HepG2 (cell line): Measurements from ENCODE around the gene OCSTAMP. TPM values are rescaled to one million over a fixed set of nuclear protein-coding genes. Genes with fewer than 3 reads are reported as not detected.

Experiments
- CBFB ChIP-seq: sonication (generic); formaldehyde crosslinking; IDR thresholded peaks from 2 replicates; pipeline ENCODE4 v1.4.0; 2020; ENCODE audit warnings: missing genetic modification reagents
- CENPT ChIP-seq: sonication (generic); formaldehyde crosslinking; IDR thresholded peaks from 2 replicates; pipeline ENCODE4 v1.8.0; 2022; ENCODE audit warnings: low read depth, mild to moderate bottlenecking, moderate library complexity, missing genetic modification reagents
- CENPX ChIP-seq: sonication (generic); formaldehyde crosslinking; IDR thresholded peaks from 2 replicates; pipeline ENCODE4 v1.9.0; 2021; ENCODE audit warnings: mild to moderate bottlenecking, missing genetic modification reagents, moderate library complexity
- FOXC1 ChIP-seq: sonication (generic); formaldehyde crosslinking; IDR thresholded peaks from 2 replicates; pipeline ENCODE4 v1.8.0; 2022; ENCODE audit warnings: mild to moderate bottlenecking, missing genetic modification reagents, borderline replicate concordance
- FOXP1 ChIP-seq, 2 experiments: fragments of 450-650 bp in 1 of 2; IDR thresholded peaks; 2 replicates each; pipeline ENCODE4 v1.6.1; 2017 to 2018; ENCODE audit warnings: antibody characterized with exemption in 1 of 2
- HES4 ChIP-seq: sonication (generic); formaldehyde crosslinking; IDR thresholded peaks from 2 replicates; pipeline ENCODE4 v1.9.0; 2021; ENCODE audit warnings: mild to moderate bottlenecking, missing genetic modification reagents, borderline replicate concordance
- HIC2 ChIP-seq: sonication (generic); formaldehyde crosslinking; IDR thresholded peaks from 2 replicates; pipeline ENCODE4 v1.9.0; 2022; ENCODE audit warnings: low read depth, missing genetic modification reagents
- HMGA1 ChIP-seq: sonication (generic); formaldehyde crosslinking; conservative IDR thresholded peaks from 2 replicates; pipeline ENCODE4 v1.4.0; 2020; ENCODE audit warnings: missing genetic modification reagents
- HOXA3 ChIP-seq: sonication (generic); formaldehyde crosslinking; IDR thresholded peaks from 2 replicates; pipeline ENCODE4 v1.5.0; 2020; ENCODE audit warnings: missing genetic modification reagents
- JARID2 ChIP-seq: sonication (generic); formaldehyde crosslinking; IDR thresholded peaks from 2 replicates; pipeline ENCODE4 v1.8.1; 2023; ENCODE audit warnings: missing genetic modification reagents, inconsistent platforms; ENCODE audit not compliant: insufficient replicate concordance
- MNT ChIP-seq: fragments of 450-650 bp; IDR thresholded peaks from 2 replicates; pipeline ENCODE4 v1.6.1; 2016
- RBM39 ChIP-seq: fragments of 200-400 bp; formaldehyde crosslinking; IDR thresholded peaks from one replicate; pipeline ENCODE4 v1.6.1; 2018; ENCODE audit warnings: antibody characterized with exemption, mild to moderate bottlenecking, low read depth, low read length; ENCODE audit not compliant: poor library complexity, severe bottlenecking
- SPEN ChIP-seq: sonication (generic); formaldehyde crosslinking; IDR thresholded peaks from 2 replicates; pipeline ENCODE4 v1.5.1; 2020; ENCODE audit warnings: low read depth, mild to moderate bottlenecking, missing genetic modification reagents
- TMF1 ChIP-seq: sonication (generic); formaldehyde crosslinking; IDR thresholded peaks from 2 replicates; pipeline ENCODE4 v1.8.1; 2022; ENCODE audit warnings: low read depth, missing genetic modification reagents
- ZBTB10 ChIP-seq: sonication (generic); formaldehyde crosslinking; IDR thresholded peaks from 2 replicates; pipeline ENCODE4 v1.4.0; 2020; ENCODE audit warnings: missing genetic modification reagents, borderline replicate concordance
- ZMYM2 ChIP-seq: sonication (generic); formaldehyde crosslinking; IDR thresholded peaks from 2 replicates; pipeline ENCODE4 v1.8.0; 2022; ENCODE audit warnings: mild to moderate bottlenecking, missing genetic modification reagents
- ZMYM3 ChIP-seq: sonication (generic); formaldehyde crosslinking; IDR thresholded peaks from 2 replicates; pipeline ENCODE4 v1.5.1; 2020; ENCODE audit warnings: mild to moderate bottlenecking, missing genetic modification reagents
- ZNF326 ChIP-seq: sonication (generic); formaldehyde crosslinking; IDR thresholded peaks from 2 replicates; pipeline ENCODE4 v1.4.0; 2020; ENCODE audit warnings: missing genetic modification reagents, borderline replicate concordance
- ZNF552 ChIP-seq: sonication (generic); formaldehyde crosslinking; IDR thresholded peaks from 2 replicates; pipeline ENCODE4 v1.9.0; 2022; ENCODE audit warnings: missing genetic modification reagents, mild to moderate bottlenecking, borderline replicate concordance
- ZNF788 ChIP-seq: sonication (generic); formaldehyde crosslinking; IDR thresholded peaks from 2 replicates; pipeline ENCODE4 v1.5.0; 2020; ENCODE audit warnings: mild to moderate bottlenecking, missing genetic modification reagents, borderline replicate concordance
- ZXDC ChIP-seq: sonication (generic); formaldehyde crosslinking; IDR thresholded peaks from 2 replicates; pipeline ENCODE4 v1.5.0; 2020; ENCODE audit warnings: mild to moderate bottlenecking, missing genetic modification reagents
- polyA plus RNA-seq, 8 experiments: library from polyadenylated mRNA; depleted of rRNA in 3 of 8; stranded (reverse) in 7 of 8; unstranded in 1 of 8; fragments of >200 nt; fragmentation: Illumina TruSeq in 4 of 8; extraction: Trizol in 4 of 8; gene quantifications; 2 replicates each; pipeline versions ENCODE4 v1.2.1 to v1.2.3, GENCODE V29; 2011 to 2016; ENCODE audit warnings: low read depth in 4 of 8, missing spikeins in 1 of 8, mixed read lengths in 1 of 8; ENCODE audit not compliant: insufficient read depth in 1 of 8
- total RNA-seq, 5 experiments: library from RNA; depleted of rRNA; stranded (reverse); fragments of >200 nt; fragmentation: Illumina TruSeq; extraction: Trizol; gene quantifications; 2 replicates each; pipeline ENCODE4 v1.2.3, GENCODE V29; 2016; ENCODE audit warnings: low read depth in 1 of 5

The OCSTAMP gene
- total and polyA plus RNA-seq, 2 of the 13 experiments (the other 11 are each of a cell fraction or from before 2014, with no cell fraction given) = not detected

GRCh38 chr20:46559685-46560440 is 9.4 kb upstream of the OCSTAMP start (continued):
- no peak for TF ChIP-seq ZBTB10 (CRISPR knock-in tag)
- 0 out of 2 replicates have a peak, but pooled peaks have one; percentile 12 for TF ChIP-seq ZMYM2
- no peak for TF ChIP-seq HIC2
- no peak for TF ChIP-seq MNT
- TF ChIP-seq ZNF326 (CRISPR knock-in tag) = no peak
- TF ChIP-seq HOXA3 = no peak
- TF ChIP-seq CBFB (CRISPR knock-in tag) = no peak
- no peak; the same call in 1 of the 2 replicates for TF ChIP-seq TMF1
- TF ChIP-seq ZNF552 (CRISPR knock-in tag) = no peak
- TF ChIP-seq FOXC1 = no peak
- no peak for TF ChIP-seq JARID2 (CRISPR knock-in tag)
- TF ChIP-seq ZXDC (CRISPR knock-in tag) = no peak
- no peak for TF ChIP-seq HES4 (CRISPR knock-in tag)
- no peak for TF ChIP-seq CENPX (CRISPR knock-in tag)
- no peak for TF ChIP-seq ZNF788
- no peak for TF ChIP-seq SPEN
- TF ChIP-seq FOXP1 (IDR thresholded peaks at IDR 0.05) = no peak
- TF ChIP-seq FOXP1 (CRISPR knock-in tag; IDR thresholded peaks at IDR 0.05) = no peak
- TF ChIP-seq HMGA1 (CRISPR knock-in tag) = no peak
- no peak for TF ChIP-seq RBM39
- 0 out of 2 replicates have a peak, but pooled peaks have one; percentile 44 for TF ChIP-seq CENPT (CRISPR knock-in tag)
- TF ChIP-seq ZMYM3 (CRISPR knock-in tag) = no peak
